Left ventricle myocardium superior (tissue), 1 donor: Measurements from ENCODE around the gene STIM1. TPM values are rescaled to one million over a fixed set of nuclear protein-coding genes. Genes with fewer than 3 reads are reported as not detected.

Source experiments
- ATAC-seq: fragments of 200-7000 bp; cut with Tn5 transposase; one replicate; pipeline ENCODE4 v1.9.1; 2020; ENCODE audit warnings: mild to moderate bottlenecking, moderate library complexity
- DNase-seq: peaks from one replicate; pipeline ENCODE4 v3.0.0-alpha.2; 2020
- intact Hi-C: fragments of 100-400 bp; cut with micrococcal nuclease; formaldehyde crosslinking; loops from one replicate; pipeline ENCODE4 v1.11.0; 2022
- total RNA-seq: library from RNA; stranded (reverse); fragmentation: NEBNext Ultra II Directional; extraction: Animal tissue kit (Norgen Biotek cat#: 25700); gene quantifications from one replicate; pipeline ENCODE4 v1.2.1, GENCODE V29; 2021
- donor health status: DM: no; HTN: yes; CAD: no; lungs with severe emphysema.

The STIM1 gene
- total RNA-seq, 1 donor from 2014 or later = 17.0 TPM

- ATAC-seq (peak; percentile 39), DNase-seq (no peak)
- intact Hi-C loops = no loop called here
Observed at GRCh38 chr11:3934658-3935057, 79.2 kb downstream of the STIM1 start.

GRCh38 chr11:3936517-3936916 is 81.1 kb downstream of the STIM1 start:
- no peak for ATAC-seq
- DNase-seq = no peak
- intact Hi-C loops = no loop called here

GRCh38 chr11:3939211-3939610 is 83.7 kb downstream of the STIM1 start:
- intact Hi-C loops = no loop called here
- DNase-seq (no peak), ATAC-seq (no peak)

GRCh38 chr11:3939651-3940190 is 84.3 kb downstream of the STIM1 start:
- intact Hi-C loops = loop anchor here (10.0 kb wide), 1 partner anchor 75 kb away; no protein-coding TSS in a partner anchor
- no peak for DNase-seq

GRCh38 chr11:3942160-3942955 is 86.9 kb downstream of the STIM1 start:
- intact Hi-C loops = loop anchor here (10.0 kb wide), 1 partner anchor 78 kb away; no protein-coding TSS in a partner anchor
- ATAC-seq (no peak), DNase-seq (no peak)

More at GRCh38 chr11:3939651-3940190, 84.3 kb downstream of the STIM1 start:
- peak; percentile 69 for ATAC-seq

GRCh38 chr11:3942956-3943497 is 87.6 kb downstream of the STIM1 start:
- no peak for DNase-seq
- intact Hi-C loops = loop anchor here (10.0 kb wide), 1 partner anchor 78 kb away; no protein-coding TSS in a partner anchor
- ATAC-seq = no peak

GRCh38 chr11:3944198-3944597 is 88.7 kb downstream of the STIM1 start:
- intact Hi-C loops = loop anchor here (10.0 kb wide), 1 partner anchor 79 kb away; no protein-coding TSS in a partner anchor
- ATAC-seq (peak; percentile 64), DNase-seq (no peak)

- ATAC-seq (peak; percentile 62), DNase-seq (no peak)
- intact Hi-C loops = loop anchor here (10.0 kb wide), 1 partner anchor 82 kb away; no protein-coding TSS in a partner anchor
Observed at GRCh38 chr11:3946455-3947017, 91.1 kb downstream of the STIM1 start.

GRCh38 chr11:3947061-3947460 is 91.6 kb downstream of the STIM1 start:
- DNase-seq (no peak), ATAC-seq (peak; percentile 92)
- intact Hi-C loops = loop anchor here (10.0 kb wide), 1 partner anchor 82 kb away; no protein-coding TSS in a partner anchor

GRCh38 chr11:3949125-3949524 is 93.7 kb downstream of the STIM1 start:
- ATAC-seq (no peak), DNase-seq (no peak)
- intact Hi-C loops = loop anchor here (10.0 kb wide), 1 partner anchor 84 kb away; no protein-coding TSS in a partner anchor

GRCh38 chr11:3950996-3951660 is 95.7 kb downstream of the STIM1 start:
- DNase-seq = no peak
- intact Hi-C loops = no loop called here
- ATAC-seq = peak; percentile 47

GRCh38 chr11:3952715-3953114 is 97.3 kb downstream of the STIM1 start:
- intact Hi-C loops = no loop called here
- DNase-seq (no peak), ATAC-seq (peak; percentile 18)

GRCh38 chr11:3953327-3953726 is 97.9 kb downstream of the STIM1 start:
- DNase-seq (no peak), ATAC-seq (no peak)
- intact Hi-C loops = no loop called here

- ATAC-seq (no peak), DNase-seq (no peak)
- intact Hi-C loops = no loop called here
Observed at GRCh38 chr11:3954448-3955298, 99.2 kb downstream of the STIM1 start.

- DNase-seq (no peak), ATAC-seq (no peak)
- intact Hi-C loops = no loop called here
Observed at GRCh38 chr11:3955299-3955665, 99.8 kb downstream of the STIM1 start.

- DNase-seq (no peak), ATAC-seq (no peak)
- intact Hi-C loops = no loop called here
Observed at GRCh38 chr11:3956038-3956437, 100.6 kb downstream of the STIM1 start.

- DNase-seq (no peak), ATAC-seq (no peak)
- intact Hi-C loops = no loop called here
Observed at GRCh38 chr11:3956748-3957147, 101.3 kb downstream of the STIM1 start.

- DNase-seq (no peak), ATAC-seq (no peak)
- intact Hi-C loops = no loop called here
Observed at GRCh38 chr11:3957437-3957836, 102.0 kb downstream of the STIM1 start.

- ATAC-seq = no peak
- intact Hi-C loops = no loop called here
- no peak for DNase-seq
Observed at GRCh38 chr11:3958281-3958680, 102.8 kb downstream of the STIM1 start.
